Measurements from ENCODE around the gene RRN3.
"Not testable (repeated sequence)": the region's sequence is repeated elsewhere in the genome, so short reads cannot be mapped to it uniquely, and the experiment has no call there.

The RRN3 gene

DNA sequence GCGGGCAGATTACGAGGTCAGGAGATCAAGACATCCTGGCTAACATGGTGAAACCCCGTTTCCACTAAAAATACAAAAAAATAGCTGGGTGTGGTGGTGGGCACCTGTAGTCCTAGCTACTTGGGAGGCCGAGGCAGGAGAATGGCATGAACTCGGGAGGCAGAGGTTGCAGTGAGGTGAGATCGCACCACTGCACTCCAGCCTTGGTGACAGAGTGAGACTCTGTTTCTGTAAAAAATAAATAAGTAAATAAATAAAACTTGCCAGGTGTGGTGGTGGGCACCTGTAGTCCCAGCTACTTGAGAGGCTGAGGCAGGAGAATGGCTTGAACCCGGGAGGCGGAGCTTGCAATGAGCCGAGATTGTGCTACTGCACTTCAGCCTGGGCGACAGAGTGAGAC, 81.1 kb downstream of the RRN3 start:
- DNase-seq (ENCODE audit: extremely low read depth, low read depth) = not testable (repeated sequence)

All from AG09319 (cell line).